Lower lobe of right lung (tissue), 2 donors: ENCODE data around the gene REV1. TPM values are rescaled to one million over a fixed set of nuclear protein-coding genes. Genes with fewer than 3 reads are reported as not detected.
"Not testable (repeated sequence)": the region's sequence is repeated elsewhere in the genome, so short reads cannot be mapped to it uniquely, and the experiment has no call there.

Source experiments
- ATAC-seq, 2 donors: fragments of 200-7000 bp; cut with Tn5 transposase; one replicate each; pipeline ENCODE4 v1.9.1; 2020 to 2022; ENCODE audit warnings: mild to moderate bottlenecking in 2 of 2, moderate library complexity in 2 of 2
- DNase-seq: peaks from one replicate; pipeline ENCODE4 v3.0.0-alpha.2; 2020
- H3K27ac ChIP-seq: fragments of 200-600 bp; one replicate; pipeline ENCODE4 v1.8.0; 2022
- H3K27me3 ChIP-seq: fragments of 200-600 bp; one replicate; pipeline ENCODE4 v1.8.0; 2022; ENCODE audit warnings: low read depth
- H3K36me3 ChIP-seq: fragments of 200-600 bp; one replicate; pipeline ENCODE4 v1.8.0; 2022; ENCODE audit warnings: mild to moderate bottlenecking
- H3K4me1 ChIP-seq: fragments of 200-600 bp; one replicate; pipeline ENCODE4 v1.8.0; 2022
- H3K4me3 ChIP-seq: fragments of 200-600 bp; one replicate; pipeline ENCODE4 v1.8.0; 2022; ENCODE audit warnings: mild to moderate bottlenecking
- H3K9me3 ChIP-seq: fragments of 200-600 bp; one replicate; pipeline ENCODE4 v1.8.0; 2022
- intact Hi-C: fragments of 100-400 bp; cut with DNase I; formaldehyde crosslinking; loops from one replicate; pipeline ENCODE4 v1.11.0; 2022
- total RNA-seq: library from RNA; stranded (reverse); fragmentation: NEBNext Ultra II Directional; extraction: Animal tissue kit (Norgen Biotek cat#: 25700); gene quantifications from one replicate; pipeline ENCODE4 v1.2.1, GENCODE V29; 2021
- TF ChIP-seq, protein P1 (sequence below): fragments of 200-600 bp; IDR thresholded peaks from one replicate; pipeline ENCODE4 v1.8.0; 2022; ENCODE audit warnings: antibody characterized with exemption, mild to moderate bottlenecking
- donor health status: DM: no; HTN: yes; CAD: no; lungs with severe emphysema.

The REV1 gene
- total RNA-seq, 1 donor from 2014 or later, result 50.7 TPM

DNA sequence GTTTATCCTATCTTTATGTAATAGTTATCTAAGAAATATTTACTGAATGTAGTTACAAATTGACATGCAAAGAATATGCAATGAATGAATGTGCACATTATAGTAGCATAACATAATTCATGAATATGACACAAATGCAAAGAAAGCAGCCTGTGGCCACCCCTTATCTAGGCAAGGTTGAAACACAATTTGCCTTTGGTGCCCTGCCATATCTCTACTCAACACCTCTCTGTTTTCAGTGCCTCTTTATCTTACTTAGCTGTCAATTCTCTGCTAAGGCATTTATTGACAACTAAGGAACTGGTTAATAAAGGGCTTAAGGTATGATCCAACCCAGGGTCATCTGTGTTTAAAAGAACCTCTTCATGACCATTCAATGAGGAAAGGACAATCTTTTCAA, 18.9 kb downstream of the REV1 start:
- no peak overlapping the region for H3K4me3 ChIP-seq
- H3K27me3 ChIP-seq, result no peaks in the 10 kb centered on the region
- intact Hi-C loops, result no loop called here
- H3K36me3 ChIP-seq, result no peaks in the 10 kb centered on the region
- H3K27ac ChIP-seq, result no peak overlapping the region
- H3K9me3 ChIP-seq, result no peaks in the 10 kb centered on the region
- ATAC-seq (no peak), DNase-seq (no peak)
- peaks cover 34% of the 10 kb centered on the region for H3K4me1 ChIP-seq
- TF ChIP-seq, protein P1, sequence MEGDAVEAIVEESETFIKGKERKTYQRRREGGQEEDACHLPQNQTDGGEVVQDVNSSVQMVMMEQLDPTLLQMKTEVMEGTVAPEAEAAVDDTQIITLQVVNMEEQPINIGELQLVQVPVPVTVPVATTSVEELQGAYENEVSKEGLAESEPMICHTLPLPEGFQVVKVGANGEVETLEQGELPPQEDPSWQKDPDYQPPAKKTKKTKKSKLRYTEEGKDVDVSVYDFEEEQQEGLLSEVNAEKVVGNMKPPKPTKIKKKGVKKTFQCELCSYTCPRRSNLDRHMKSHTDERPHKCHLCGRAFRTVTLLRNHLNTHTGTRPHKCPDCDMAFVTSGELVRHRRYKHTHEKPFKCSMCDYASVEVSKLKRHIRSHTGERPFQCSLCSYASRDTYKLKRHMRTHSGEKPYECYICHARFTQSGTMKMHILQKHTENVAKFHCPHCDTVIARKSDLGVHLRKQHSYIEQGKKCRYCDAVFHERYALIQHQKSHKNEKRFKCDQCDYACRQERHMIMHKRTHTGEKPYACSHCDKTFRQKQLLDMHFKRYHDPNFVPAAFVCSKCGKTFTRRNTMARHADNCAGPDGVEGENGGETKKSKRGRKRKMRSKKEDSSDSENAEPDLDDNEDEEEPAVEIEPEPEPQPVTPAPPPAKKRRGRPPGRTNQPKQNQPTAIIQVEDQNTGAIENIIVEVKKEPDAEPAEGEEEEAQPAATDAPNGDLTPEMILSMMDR, result no peak

DNA sequence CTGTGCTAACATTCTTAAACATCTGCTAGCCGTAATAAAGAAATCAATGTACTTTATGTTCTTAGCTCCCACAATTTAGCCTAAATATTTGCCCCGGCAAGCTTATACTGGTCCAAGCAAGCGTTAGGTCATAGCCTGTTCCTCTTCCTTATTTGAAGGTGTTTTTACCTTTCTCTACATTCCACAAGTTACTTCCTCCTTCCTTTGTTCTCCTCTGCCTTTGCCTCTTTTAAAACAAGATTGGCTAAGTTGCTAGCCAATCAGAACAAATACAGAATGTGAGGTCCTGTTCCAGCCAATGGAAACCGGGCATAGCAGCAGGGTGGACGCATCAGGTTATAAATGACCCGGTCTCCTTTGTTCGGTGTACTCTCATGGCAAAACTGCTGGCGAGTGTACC, 19.4 kb downstream of the REV1 start:
- H3K27ac ChIP-seq, H3K9me3 ChIP-seq, ATAC-seq, H3K36me3 ChIP-seq, H3K27me3 ChIP-seq, DNase-seq, H3K4me3 ChIP-seq, intact Hi-C loops: not testable (repeated sequence)
- peaks cover 29% of the 10 kb centered on the region for H3K4me1 ChIP-seq

DNA sequence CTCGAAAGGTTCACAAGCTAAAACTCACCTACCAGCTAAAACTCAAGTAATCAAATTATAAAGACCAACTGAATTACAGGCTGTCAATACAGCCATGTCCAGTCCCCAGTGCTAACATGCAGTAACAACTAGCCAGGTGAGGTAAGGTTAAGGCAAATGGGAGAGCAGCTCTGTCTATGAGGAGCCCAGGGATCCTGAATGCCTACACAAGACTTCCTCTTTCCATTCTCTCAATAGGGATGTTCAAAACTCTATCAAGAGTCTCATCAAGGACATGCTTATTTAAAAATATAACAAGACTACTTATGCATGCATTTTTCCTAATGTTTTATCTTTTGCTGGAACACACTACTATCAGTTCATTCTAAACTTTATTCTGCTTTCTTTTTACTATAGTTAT, 20.4 kb downstream of the REV1 start:
- no peaks in the 10 kb centered on the region for H3K27me3 ChIP-seq
- DNase-seq (no peak), ATAC-seq (no peak)
- no peaks in the 10 kb centered on the region for H3K9me3 ChIP-seq
- H3K4me3 ChIP-seq, result no peak overlapping the region
- intact Hi-C loops, result no loop called here
- H3K27ac ChIP-seq, result no peak overlapping the region
- H3K36me3 ChIP-seq, result no peaks in the 10 kb centered on the region
- peaks cover 18% of the 10 kb centered on the region for H3K4me1 ChIP-seq
- TF ChIP-seq, protein P1, result no peak

DNA sequence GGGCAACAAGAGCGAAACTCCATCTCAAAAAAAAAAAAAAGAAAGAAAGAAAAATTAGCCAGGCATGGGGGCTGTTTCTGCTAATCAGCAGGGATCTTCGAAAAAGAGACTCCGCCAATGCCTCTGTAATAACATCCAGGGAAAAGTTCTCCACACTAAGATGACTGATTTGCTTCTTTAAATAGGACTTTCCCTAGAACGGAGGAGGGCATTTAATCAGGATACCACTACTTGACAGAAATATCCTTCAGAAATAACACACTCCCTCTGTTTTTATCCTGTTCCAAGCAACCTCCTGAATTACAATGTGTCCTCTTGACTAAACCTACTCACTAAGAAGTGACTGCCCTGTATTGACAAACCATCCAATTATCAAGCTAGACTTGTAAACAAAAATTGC, 21.7 kb downstream of the REV1 start:
- H3K27me3 ChIP-seq, result no peaks in the 10 kb centered on the region
- H3K27ac ChIP-seq, result no peak overlapping the region
- ATAC-seq (no peak), DNase-seq (no peak)
- H3K4me1 ChIP-seq, result peaks cover 9% of the 10 kb centered on the region
- TF ChIP-seq, protein P1, result no peak
- H3K4me3 ChIP-seq, result no peak overlapping the region
- intact Hi-C loops, result no loop called here
- no peaks in the 10 kb centered on the region for H3K36me3 ChIP-seq
- H3K9me3 ChIP-seq, result no peaks in the 10 kb centered on the region

DNA sequence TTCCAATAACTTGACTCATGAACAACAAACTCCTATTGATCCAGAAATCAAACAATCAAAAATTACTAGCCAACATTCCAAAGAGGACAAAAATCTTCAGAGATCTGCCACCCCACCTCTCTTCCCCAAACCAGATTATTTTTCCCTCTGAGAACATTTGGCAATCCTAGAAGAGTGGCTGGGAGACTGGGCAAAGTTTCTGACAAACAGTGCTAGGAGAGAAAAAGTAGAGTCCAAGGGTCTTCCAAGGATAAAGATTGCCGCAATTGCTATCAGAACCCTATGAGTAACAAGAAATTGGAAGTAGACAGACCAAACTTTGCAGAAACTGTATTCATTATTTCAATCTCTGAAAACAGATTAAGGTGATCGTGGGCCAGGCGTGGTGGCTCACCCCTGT, 22.4 kb downstream of the REV1 start:
- H3K4me1 ChIP-seq, result peaks cover 1% of the 10 kb centered on the region
- DNase-seq (no peak), ATAC-seq (no peak)
- no peak overlapping the region for H3K27ac ChIP-seq
- no peaks in the 10 kb centered on the region for H3K9me3 ChIP-seq
- intact Hi-C loops, result no loop called here
- H3K4me3 ChIP-seq, result no peak overlapping the region
- TF ChIP-seq, protein P1, result no peak
- H3K27me3 ChIP-seq, result no peaks in the 10 kb centered on the region
- no peaks in the 10 kb centered on the region for H3K36me3 ChIP-seq

DNA sequence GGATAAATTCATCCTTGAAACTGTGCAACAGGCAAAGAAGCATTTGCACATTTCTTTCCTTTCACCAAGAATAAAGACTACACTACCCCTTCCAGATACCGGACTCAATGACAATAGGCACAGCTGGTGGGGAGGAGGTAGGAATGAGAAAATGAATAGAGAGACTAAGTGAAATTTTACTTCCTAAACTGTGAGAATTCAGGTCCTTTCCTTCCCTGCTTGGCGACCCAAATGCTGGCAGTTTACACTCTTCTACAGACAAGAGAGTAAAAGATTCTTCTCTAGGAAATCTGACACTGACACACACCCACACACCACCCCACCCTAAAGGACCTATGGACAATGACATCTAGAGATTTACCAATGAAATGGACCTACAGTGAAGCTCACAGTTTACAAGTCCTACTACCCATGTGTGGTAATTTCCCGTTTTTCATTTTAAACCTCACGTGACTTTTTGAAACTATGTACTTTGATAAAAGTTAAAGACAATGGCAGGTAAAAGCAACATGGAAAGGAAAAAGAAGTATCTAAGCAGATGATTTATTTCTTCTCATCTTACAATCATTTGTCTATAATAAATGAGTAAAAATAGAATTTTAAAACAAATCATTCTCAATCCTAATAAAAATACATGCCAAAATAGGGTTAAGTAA, 27.9 kb downstream of the REV1 start:
- intact Hi-C loops, result no loop called here
- DNase-seq, result no peak
- Histone ChIP-seq H3K36me3 (peaks cover 51% of the 10 kb centered on the region), H3K4me3 (no peak overlapping the region), H3K27ac (no peak overlapping the region), H3K9me3 (no peaks in the 10 kb centered on the region), H3K4me1 (no peaks in the 10 kb centered on the region), H3K27me3 (no peaks in the 10 kb centered on the region)
- ATAC-seq, result no peak
- TF ChIP-seq, protein P1, result no peak
